ENCODE results near the gene ZNF862. TPM values are rescaled to one million over a fixed set of nuclear protein-coding genes. Genes with fewer than 3 reads are reported as not detected.
"Not testable (repeated sequence)": the region's sequence is repeated elsewhere in the genome, so short reads cannot be mapped to it uniquely, and the experiment has no call there.

Gene ZNF862
- total and polyA plus RNA-seq, 9 donors, result 7.9 to 15.4 (median 8.7) TPM

- H3K9me3 ChIP-seq (replicated peaks; ENCODE audit: control insufficient read depth, low read depth, low read length), result no peaks in the 10 kb centered on the region
- H3K4me3 ChIP-seq (ENCODE audit: low read length), result no peak overlapping the region
- no peak for DNase-seq
- H3K27me3 ChIP-seq (ENCODE audit: control insufficient read depth, insufficient read depth, low read length), result no peaks in the 10 kb centered on the region
- H3K27ac ChIP-seq (ENCODE audit: low read length), result no peak overlapping the region
- WGBS (ENCODE audit: insufficient coverage), result no CpG with 5 or more reads among the region's 4 CpGs
- no peaks in the 10 kb centered on the region for H3K36me3 ChIP-seq (ENCODE audit: control insufficient read depth, insufficient read depth, low read length)
- peaks cover 53% of the 10 kb centered on the region for H3K4me1 ChIP-seq (ENCODE audit: control insufficient read depth, insufficient read depth, low read length)
Observed at GRCh38 chr7:149886018-149886415, 47.8 kb downstream of the ZNF862 start.

GRCh38 chr7:149887311-149887710, 49.1 kb downstream of the ZNF862 start:
- no peak overlapping the region for H3K4me3 ChIP-seq (ENCODE audit: low read length)
- no peak overlapping the region for H3K27ac ChIP-seq (ENCODE audit: low read length)
- H3K9me3 ChIP-seq (replicated peaks; ENCODE audit: control insufficient read depth, low read depth, low read length), result no peaks in the 10 kb centered on the region
- H3K27me3 ChIP-seq (ENCODE audit: control insufficient read depth, insufficient read depth, low read length), result no peaks in the 10 kb centered on the region
- WGBS (ENCODE audit: insufficient coverage), result 86% methylated on average over 5 of the region's 7 CpGs
- DNase-seq, result no peak
- no peaks in the 10 kb centered on the region for H3K36me3 ChIP-seq (ENCODE audit: control insufficient read depth, insufficient read depth, low read length)
- H3K4me1 ChIP-seq (ENCODE audit: control insufficient read depth, insufficient read depth, low read length), result peaks cover 40% of the 10 kb centered on the region

GRCh38 chr7:149890715-149891114, 52.5 kb downstream of the ZNF862 start:
- H3K36me3 ChIP-seq (ENCODE audit: control insufficient read depth, insufficient read depth, low read length); H3K27me3 ChIP-seq (ENCODE audit: control insufficient read depth, insufficient read depth, low read length); DNase-seq; H3K4me1 ChIP-seq (ENCODE audit: control insufficient read depth, insufficient read depth, low read length); H3K9me3 ChIP-seq (replicated peaks; ENCODE audit: control insufficient read depth, low read depth, low read length); H3K27ac ChIP-seq (ENCODE audit: low read length); H3K4me3 ChIP-seq (ENCODE audit: low read length): not testable (repeated sequence)
- no CpG with 5 or more reads among the region's 2 CpGs for WGBS (ENCODE audit: insufficient coverage)

- H3K9me3 ChIP-seq (replicated peaks; ENCODE audit: control insufficient read depth, low read depth, low read length); H3K27me3 ChIP-seq (ENCODE audit: control insufficient read depth, insufficient read depth, low read length); H3K4me3 ChIP-seq (ENCODE audit: low read length); H3K36me3 ChIP-seq (ENCODE audit: control insufficient read depth, insufficient read depth, low read length); DNase-seq; H3K27ac ChIP-seq (ENCODE audit: low read length); H3K4me1 ChIP-seq (ENCODE audit: control insufficient read depth, insufficient read depth, low read length): not testable (repeated sequence)
- no CpG with 5 or more reads among the region's 8 CpGs for WGBS (ENCODE audit: insufficient coverage)
Observed at GRCh38 chr7:149894957-149895356, 56.8 kb downstream of the ZNF862 start.

- H3K4me3 ChIP-seq (ENCODE audit: low read length); H3K36me3 ChIP-seq (ENCODE audit: control insufficient read depth, insufficient read depth, low read length); H3K27ac ChIP-seq (ENCODE audit: low read length); DNase-seq; H3K4me1 ChIP-seq (ENCODE audit: control insufficient read depth, insufficient read depth, low read length); H3K9me3 ChIP-seq (replicated peaks; ENCODE audit: control insufficient read depth, low read depth, low read length); H3K27me3 ChIP-seq (ENCODE audit: control insufficient read depth, insufficient read depth, low read length): not testable (repeated sequence)
- WGBS (ENCODE audit: insufficient coverage), result no CpG with 5 or more reads among the region's 6 CpGs
Observed at GRCh38 chr7:149907776-149908376, 69.7 kb downstream of the ZNF862 start.

GRCh38 chr7:149910219-149910618, 72.0 kb downstream of the ZNF862 start:
- not testable (repeated sequence) for H3K4me3 ChIP-seq (ENCODE audit: low read length); H3K4me1 ChIP-seq (ENCODE audit: control insufficient read depth, insufficient read depth, low read length); H3K27ac ChIP-seq (ENCODE audit: low read length); DNase-seq; H3K9me3 ChIP-seq (replicated peaks; ENCODE audit: control insufficient read depth, low read depth, low read length); H3K27me3 ChIP-seq (ENCODE audit: control insufficient read depth, insufficient read depth, low read length); H3K36me3 ChIP-seq (ENCODE audit: control insufficient read depth, insufficient read depth, low read length)
- WGBS (ENCODE audit: insufficient coverage), result no CpG with 5 or more reads among the region's 9 CpGs

- not testable (repeated sequence) for H3K27me3 ChIP-seq (ENCODE audit: control insufficient read depth, insufficient read depth, low read length); H3K4me1 ChIP-seq (ENCODE audit: control insufficient read depth, insufficient read depth, low read length); DNase-seq; H3K4me3 ChIP-seq (ENCODE audit: low read length); H3K27ac ChIP-seq (ENCODE audit: low read length); H3K36me3 ChIP-seq (ENCODE audit: control insufficient read depth, insufficient read depth, low read length); H3K9me3 ChIP-seq (replicated peaks; ENCODE audit: control insufficient read depth, low read depth, low read length)
- WGBS (ENCODE audit: insufficient coverage), result no CpG with 5 or more reads among the region's 4 CpGs
Observed at GRCh38 chr7:149912126-149912525, 74.0 kb downstream of the ZNF862 start.

Other genes starting within 250 kb of the ZNF862 start
- 3.0 TPM for gene ZNF467, start 64.8 kb upstream of the ZNF862 start, total RNA-seq
- 10 to 100 TPM in 2 of 8 donors, 1 to 10 TPM in 6; 5.7 to 14.3 (median 7.9) TPM for gene ZNF467, start 64.8 kb upstream of the ZNF862 start, polyA plus RNA-seq (ENCODE audit: insufficient read depth in 1 of 8, insufficient read length in 8 of 8, low replicate concordance in 1 of 8)
- 6.5 TPM for gene ATP6V0E2, start 35.6 kb downstream of the ZNF862 start, total RNA-seq
- 10 to 100 TPM in 1 of 8 donors, 1 to 10 TPM in 7; 6.9 to 12.4 (median 8.9) TPM for gene ATP6V0E2, start 35.6 kb downstream of the ZNF862 start, polyA plus RNA-seq (ENCODE audit: insufficient read depth in 1 of 8, insufficient read length in 8 of 8, low replicate concordance in 1 of 8)